GM18868 (cell line): Measurements from ENCODE around the gene ETNPPL.
"Not testable (repeated sequence)": the region's sequence is repeated elsewhere in the genome, so short reads cannot be mapped to it uniquely, and the experiment has no call there.

Source experiments
- ATAC-seq: cut with Tn5 transposase; IDR thresholded peaks from one replicate; pipeline ENCODE4 v1.9.1; 2021; ENCODE audit warnings: mild to moderate bottlenecking, moderate library complexity; ENCODE audit not compliant: unreplicated experiment

ETNPPL gene

DNA sequence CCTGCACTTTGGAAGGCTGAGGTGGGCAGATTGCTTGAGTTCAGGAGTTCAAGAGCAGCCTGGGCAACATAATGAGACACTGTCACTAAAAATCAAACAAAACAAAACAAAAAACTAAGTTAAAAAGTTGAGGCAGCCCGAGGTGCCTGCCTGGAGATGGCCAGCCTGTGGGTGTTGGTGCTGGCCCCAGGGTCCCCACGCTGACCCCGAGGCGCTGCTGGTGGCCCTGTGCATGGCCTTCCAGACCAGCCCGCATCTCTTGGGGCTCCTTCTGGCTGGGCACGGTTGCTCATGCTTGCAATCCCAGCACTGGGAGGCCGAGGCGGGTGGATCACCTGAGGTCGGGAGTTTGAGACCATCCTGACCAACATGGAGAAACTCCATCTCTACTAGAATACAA, 4.4 kb downstream of the ETNPPL start:
- no peak for ATAC-seq

DNA sequence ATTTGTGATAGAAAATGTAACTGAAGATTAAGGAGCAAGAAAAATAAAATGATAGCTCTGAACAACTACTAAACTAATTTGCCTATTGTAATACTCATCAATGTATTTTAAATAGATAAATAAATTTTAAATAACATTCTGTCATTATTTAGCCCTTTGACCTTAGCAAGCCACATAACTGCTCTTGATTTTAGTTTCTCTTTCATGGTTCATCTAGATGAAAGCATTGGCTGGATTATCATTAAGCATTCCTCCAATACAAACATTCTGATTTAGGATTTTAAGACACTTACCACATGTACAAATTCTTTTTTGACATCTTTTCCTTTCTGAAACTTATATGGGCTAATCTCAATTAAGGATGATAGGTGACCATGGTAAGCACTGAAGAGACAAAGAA, 8.5 kb downstream of the ETNPPL start:
- ATAC-seq = no peak

DNA sequence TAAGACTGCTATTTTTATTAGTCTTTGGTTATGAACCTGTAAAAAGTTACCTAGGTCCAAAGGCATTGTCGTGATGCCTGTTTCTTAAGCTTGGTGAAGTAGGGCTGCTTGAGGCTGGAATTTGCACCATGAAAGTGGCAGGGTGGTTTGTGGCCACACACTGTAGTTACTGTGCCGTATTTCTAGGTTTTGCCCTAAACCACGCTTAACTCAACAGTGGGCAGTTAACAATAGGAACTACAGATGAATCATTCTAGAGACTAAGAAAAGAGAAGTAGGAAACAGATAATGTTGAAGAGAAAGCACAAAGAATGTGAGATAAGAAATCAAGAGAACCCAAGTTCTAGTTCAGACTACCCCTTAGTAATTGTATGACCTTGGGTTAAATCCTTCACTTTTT, 11.5 kb downstream of the ETNPPL start:
- ATAC-seq = peak; percentile 88

DNA sequence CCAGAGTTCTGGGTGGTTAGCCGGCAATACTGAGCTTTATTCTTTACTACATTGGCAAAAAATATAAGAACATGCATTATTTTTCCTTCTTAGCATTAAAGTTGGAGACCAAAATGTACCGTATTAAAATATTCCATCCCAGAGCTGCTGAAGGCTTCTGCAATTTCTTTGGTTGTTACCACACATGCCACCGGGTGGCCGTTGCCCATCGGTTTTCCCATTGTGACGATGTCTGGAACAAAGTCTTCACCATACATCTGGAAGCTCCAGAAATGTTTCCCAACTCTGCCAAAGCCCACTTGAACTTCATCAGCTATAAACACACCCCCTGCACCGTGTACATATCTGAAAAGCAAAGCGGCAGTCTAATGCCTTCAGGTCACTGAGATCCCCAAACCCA, 13.7 kb downstream of the ETNPPL start:
- ATAC-seq = no peak

DNA sequence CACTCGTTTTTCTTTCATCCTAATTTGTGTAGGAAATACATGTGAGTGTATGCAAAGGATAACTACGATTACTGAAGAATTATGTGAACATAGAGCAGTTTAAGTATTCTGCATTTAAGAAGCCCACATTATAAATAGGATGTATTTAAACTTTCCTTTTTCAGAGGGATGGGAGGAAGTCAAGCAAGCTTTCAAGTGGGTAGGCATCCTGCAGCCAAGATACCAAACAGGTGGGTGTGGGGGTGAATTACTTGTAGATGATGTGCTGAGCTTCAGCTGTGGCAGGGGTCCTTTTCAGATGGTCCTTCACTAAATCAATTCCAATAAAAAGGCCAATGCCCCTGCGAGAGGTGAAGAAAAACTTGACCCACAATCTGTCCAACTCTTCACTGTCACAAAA, 16.3 kb downstream of the ETNPPL start:
- no peak for ATAC-seq

DNA sequence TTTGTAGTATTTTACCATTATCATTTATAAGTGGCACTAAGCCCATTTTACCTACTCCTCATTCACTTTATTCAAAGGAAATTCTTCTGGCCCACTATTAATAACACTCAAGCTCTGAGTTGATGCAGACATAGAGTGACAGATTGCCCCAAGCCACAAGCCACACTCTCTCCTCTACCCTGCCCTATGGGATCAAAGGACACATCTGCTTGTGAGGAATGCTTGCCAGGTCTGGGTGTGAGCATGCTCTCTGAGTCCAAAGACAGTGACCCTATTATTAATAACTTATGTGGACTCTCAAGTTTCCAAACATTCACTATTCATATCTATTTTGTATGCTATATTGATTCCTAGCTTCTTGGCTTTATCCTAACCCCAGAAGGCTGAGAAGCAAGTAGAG, 18.5 kb downstream of the ETNPPL start:
- ATAC-seq = no peak

DNA sequence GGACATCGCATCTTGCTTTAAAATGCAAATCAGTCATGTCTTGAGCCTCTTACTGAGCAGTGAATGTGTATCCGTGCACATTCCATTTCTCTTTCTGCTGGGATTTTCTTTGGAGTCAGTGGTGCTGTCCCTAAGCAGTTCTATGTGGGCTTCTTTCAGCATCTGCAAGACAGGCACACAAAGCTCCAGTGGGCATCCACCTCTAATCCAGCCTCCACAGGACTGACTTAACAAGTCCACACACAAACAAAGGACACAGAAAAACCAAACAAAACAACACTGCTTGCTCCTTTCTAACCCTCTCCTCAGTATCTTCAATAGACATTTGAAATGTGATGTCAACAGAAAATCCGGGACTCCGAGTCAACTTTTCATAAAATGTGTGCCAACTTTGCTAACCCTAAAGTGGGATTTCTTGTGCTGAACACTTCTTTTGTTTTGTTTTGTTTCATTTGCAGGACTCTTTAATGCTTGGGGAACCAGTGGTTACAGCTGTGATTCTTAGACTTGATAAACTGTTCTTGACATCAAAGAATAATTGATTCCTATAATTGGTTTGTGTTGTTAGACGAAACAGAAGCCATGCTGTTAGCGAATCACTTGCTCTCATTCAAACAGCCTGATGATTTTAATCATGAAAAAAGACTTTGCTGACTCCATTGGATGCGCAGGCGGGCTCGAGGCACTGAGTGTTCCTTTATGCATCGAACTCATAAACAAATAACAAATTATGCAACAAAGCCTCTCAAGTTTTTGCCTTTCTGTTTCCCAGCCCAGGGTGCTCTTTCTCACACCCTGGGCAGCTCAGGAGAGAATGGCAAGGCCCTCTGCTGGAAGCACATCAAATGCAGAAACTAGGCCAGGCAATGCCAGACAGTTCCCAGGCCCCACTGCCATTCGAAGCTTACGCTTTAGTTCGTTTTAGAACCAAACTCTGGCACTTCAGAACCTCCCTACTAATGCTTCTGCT, 20.1 kb downstream of the ETNPPL start:
- ATAC-seq = no peak

DNA sequence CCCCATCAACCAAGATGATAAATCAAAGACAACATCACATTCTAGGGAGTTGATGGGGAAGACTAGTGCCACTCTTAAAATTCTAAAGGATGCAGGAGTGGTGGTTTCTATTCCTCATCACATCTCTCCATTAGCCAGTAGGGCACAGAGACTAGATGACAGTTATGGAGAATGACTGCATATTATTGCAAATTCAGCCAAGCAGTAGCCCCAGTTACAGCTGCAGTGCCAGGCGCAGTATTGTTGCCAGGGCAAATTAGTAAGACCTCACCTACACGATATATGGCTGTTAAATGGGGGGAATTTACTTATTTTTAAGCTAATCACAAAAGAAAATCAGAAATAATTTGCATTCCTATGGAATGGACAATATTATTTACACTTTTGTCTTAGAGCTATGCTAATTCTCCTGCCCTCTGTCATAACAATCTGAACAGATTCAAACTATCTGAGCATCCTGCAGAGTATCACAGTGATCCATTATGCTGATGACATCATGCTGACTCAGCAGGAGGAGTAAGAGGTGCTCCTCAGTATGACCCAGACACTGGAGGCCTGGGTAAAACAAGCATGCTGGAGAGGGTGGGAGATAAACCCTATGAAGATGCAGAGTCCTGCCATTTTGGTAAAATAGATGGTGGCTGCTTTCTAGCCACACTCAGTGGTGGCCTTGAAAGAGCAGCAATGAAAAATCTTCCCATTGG, 24.7 kb downstream of the ETNPPL start:
- no peak for ATAC-seq

DNA sequence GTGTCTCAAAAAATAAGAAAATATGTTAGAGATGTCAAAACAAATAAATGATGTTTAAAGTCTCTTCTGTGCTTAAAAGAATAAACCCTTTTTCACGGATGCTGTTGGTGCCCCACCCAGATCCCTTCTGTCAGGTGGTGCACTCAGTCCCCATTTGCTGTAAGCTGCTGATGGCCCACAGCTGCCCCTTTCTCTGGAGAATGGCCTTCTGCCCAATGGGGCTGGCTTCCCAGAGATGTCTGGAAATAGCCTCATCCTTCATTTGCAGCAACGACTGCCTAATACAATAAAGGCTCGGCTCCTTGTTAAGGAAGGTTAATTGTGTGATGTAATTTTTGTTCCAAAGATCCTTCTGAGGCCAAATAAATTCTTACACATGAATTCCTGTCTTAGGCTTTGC, 31.8 kb downstream of the ETNPPL start:
- no peak for ATAC-seq

DNA sequence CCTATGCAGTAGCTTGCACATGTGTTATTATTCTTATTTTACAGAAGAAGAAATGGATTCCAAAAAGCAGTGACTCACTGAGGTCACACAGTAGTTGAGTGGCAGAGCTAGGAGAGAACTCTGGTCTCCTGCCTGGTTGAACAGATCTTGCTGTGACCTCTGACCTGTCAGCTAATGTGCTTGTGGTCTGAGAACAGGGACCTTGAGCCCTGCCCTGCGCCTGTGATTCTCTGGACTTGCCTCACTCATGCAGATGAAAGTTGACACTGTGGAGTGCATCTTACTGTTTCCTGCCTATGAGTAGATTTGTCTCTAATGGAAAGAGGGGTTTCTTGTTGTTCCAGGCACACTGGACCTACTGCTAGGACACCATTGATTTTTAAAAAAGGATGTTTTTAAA, 32.3 kb downstream of the ETNPPL start:
- no peak for ATAC-seq

DNA sequence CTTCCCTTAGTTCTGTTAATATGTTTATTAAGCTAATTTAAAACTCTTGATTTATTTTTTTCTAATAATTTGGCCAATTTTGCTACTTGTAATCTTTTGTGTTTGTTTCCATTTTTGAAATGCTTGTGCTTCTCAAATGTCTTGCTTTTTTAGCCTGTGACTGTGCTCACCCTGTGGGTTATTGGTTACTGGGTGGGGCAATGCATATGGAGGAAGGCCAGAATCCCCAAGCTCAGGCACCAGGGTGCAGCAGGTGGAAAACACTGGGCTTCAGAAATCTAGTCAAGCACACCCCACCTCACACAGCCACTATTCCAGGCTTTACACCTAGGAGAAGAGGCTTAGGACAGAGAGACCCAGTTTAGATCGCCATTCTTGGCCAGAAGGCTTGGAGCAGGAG, 33.1 kb downstream of the ETNPPL start:
- ATAC-seq = no peak

DNA sequence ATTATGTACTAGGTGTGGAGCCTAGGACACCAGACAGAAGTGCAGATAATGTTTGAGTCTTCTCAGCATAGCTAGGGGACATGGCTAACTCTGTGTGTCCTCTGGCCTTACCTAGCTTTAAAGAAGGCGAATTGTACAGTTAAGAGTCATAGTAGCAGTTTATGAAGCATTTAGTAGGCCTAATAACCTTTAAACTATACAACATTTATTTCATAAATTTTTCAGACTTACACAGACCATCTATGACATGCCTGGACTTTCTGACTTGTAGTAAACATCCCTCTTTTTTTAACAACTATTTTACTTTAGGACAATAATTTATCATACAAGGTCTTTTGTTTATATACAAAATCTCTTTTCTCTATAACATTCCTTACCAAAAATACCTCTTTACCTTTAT, 37.4 kb downstream of the ETNPPL start:
- ATAC-seq = no peak

DNA sequence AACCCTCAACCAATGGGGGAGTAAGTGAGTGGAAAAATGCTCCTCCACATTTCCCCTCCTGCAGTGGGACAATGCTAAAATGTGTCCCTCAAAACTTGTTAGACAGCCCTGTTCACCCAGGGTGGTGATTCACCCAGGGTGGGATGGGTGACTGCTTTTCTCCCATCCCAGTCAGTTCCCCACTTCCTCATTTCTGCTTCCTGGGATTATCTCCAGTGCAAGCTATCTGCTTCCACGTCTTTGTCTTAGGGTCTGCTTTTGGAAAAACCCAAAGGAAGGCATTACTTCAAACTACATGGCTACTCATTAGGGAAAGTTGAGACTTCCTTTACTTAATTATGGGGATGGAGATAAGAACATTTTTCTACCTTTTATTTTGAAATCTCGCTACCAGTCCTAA, 45.5 kb downstream of the ETNPPL start:
- ATAC-seq = no peak

DNA sequence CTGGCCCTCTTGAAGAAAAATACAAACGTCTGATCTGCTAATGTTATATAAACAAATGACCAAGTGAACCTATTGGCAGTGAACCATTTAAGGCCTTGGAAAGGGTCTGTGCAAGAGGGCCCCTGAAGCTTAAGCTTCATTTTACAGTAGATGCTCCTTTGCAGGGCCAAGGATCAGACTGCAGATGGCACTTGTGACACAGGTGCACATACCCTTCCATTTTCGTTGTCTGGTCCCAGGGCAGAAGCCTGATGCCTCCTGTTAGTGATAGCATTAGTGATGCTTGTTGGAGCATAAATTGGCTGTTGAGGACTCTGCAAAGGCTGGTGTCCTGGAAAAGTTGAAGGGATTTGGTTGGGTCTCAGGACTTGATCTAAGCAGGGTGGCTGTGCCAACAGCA, 46.5 kb downstream of the ETNPPL start:
- ATAC-seq = no peak

DNA sequence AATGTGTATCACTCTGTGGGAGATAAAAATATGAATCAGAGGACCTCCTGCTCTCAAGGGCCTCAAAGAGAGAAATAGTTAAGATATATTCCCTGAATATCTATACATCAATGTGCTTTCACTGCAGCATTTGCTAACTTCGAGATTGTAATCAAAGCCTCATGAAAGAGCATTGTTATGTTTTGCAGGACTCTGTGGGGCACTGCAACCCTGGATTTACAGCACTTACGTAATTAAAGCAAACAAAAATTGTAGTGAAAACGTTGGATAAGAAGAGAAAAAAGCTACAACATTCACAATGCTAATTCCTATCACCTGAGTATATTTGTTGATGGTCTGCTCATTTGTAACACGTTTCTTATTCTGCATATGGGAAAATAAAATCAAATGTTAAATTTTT, 48.0 kb downstream of the ETNPPL start:
- no peak for ATAC-seq

DNA sequence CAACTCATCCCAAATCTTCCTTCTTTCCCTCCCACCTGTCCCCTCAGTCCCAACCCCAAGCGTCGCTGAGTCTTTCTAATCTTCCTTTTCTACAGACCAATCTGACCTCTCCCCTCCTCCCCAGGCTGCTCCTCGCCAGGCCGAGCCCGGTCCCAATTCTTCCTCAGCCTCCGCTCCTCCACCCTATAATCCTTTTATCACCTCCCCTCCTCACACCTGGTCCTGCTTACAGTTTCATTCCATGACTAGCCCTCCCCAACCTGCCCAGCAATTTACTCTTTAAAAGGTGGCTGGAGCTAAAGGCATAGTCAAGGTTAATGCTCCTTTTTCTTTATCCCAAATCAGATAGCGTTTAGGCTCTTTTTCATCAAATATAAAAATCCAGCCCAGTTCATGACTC, 52.3 kb downstream of the ETNPPL start:
- not testable (repeated sequence) for ATAC-seq

DNA sequence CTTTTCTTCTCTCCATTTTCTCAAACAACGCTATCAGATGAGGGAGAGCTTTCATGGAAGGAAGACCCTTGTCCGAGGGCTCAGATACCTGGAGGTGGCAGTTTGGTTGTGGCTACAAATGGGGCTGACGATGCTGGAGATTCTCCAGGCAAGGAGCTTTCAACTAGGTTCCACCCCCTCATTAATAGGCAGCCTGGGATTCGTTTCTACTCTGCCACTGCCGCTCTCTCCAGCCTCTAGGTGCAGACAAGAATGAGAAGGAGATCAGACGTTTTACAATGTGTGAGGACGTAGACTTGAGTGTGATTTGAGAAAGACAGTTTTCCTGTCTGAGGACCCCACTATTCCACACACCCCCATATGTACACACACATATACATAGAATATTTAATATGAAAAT, 53.1 kb downstream of the ETNPPL start:
- no peak for ATAC-seq

DNA sequence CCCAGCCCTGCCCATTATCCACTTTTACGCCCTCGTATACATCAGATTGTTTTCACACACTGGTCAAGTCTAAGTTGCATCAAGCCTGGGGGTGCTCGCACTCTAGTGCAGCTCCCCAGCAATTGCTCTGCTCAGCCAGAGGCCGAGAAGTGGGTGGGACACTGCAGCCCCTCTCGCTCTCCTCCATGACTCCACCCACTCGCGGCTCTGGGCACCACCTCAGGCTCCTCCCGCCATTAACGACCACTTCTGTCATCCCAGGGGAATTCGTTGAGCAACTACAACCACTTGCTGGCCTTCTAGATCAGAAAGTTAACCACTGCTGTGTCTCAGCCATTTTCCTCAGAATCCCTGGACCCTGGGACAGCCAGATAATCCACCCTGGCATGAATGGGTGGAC, 53.6 kb downstream of the ETNPPL start:
- no peak for ATAC-seq

DNA sequence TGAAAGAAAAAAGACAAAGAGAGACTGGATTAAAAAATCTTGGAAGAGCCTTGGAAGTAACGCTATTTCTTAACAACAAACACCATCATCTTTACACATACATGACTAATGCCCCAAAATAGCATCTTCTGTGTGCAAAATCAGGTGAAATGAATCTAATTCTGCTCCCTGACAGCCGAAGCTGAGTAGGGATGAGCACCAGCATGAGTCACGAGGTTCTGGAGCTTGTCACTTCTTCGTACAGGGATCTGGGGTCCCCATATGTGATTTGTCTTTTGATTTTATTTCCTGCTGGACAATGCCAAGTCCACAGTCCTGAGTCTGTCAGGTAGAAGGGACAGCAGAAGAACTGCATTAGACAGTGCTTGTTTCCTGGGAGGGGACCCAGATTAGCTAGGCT, 56.6 kb downstream of the ETNPPL start:
- ATAC-seq = no peak

DNA sequence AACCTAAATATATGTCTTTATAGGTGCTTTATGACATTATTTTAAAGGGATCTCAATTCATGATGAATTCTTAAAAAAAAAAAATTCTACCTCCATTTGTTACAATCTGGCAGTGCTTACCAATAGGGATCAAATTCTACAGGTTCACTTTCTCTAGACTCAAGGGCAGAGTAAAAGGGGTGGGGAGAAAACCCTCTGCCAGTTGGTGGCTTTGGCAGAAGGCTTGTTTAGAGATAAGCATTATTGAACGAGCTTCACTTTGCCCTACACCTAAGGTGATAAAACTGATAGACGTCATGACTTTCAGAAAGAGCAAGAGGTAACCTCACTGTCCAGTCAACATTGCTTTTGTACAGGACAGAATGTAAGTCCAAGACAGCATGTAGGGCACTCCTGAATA, 58.9 kb downstream of the ETNPPL start:
- no peak for ATAC-seq

DNA sequence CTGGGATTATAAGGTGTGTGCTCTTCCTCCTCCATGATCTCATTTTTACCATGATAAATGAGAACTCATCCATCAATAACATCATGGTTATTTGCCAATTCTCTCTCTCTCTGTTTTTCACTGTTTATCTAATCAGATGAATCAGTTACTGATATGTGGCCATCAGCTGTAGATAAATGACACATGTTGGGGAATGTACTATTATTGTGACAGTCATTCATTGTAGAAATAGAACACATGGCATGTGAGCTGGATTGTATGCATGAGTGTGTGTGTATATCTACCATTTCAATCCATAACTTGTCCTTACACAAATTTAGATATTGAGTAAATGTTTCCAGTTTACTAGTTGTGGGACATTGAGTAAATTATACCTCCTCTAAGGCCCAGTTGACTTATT, 59.5 kb downstream of the ETNPPL start:
- peak; percentile 24 for ATAC-seq

DNA sequence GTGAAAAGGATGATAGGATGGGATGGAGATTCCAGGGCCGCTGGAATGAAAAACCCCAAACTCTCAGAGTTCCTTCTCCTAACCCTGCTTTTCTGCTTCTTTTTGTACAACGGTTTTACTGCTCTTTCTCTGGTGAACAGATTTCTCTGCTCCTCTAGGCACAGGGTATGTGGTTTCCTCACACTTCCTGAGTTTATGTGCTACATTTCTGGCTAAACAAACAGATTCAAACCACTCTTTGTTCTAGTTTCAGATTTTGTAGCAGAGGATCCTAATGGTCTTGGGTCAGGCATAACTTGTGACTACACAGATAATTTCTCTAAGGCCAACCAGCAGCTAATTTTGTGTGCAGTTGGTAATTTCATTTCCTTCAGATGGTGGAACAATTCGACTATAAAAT, 59.9 kb downstream of the ETNPPL start:
- ATAC-seq = peak; percentile 82
